ENCODE measurements around the gene CDKL5. TPM values are rescaled to one million over a fixed set of nuclear protein-coding genes. Genes with fewer than 3 reads are reported as not detected.

CDKL5 gene
- total and polyA plus RNA-seq, 4 donors = 1.1 to 28.7 (median 13.0) TPM

- Histone ChIP-seq H3K36me3 (ENCODE audit: control insufficient read depth in 1 of 2, insufficient read depth in 2 of 2, low read length in 1 of 2) (no peaks in the 10 kb centered on the region), H3K27ac (ENCODE audit: low read depth in 1 of 2, low read length in 2 of 2) (no peak overlapping the region), H3K4me1 (ENCODE audit: control insufficient read depth in 1 of 2, insufficient read depth in 2 of 2, low read length in 2 of 2) (no peaks in the 10 kb centered on the region), H3K9me3 (ENCODE audit: control insufficient read depth, low read length) (no peaks in the 10 kb centered on the region), H3K27me3 (ENCODE audit: control insufficient read depth in 1 of 2, insufficient read depth in 2 of 2, low read length in 1 of 2) (no peaks in the 10 kb centered on the region), H3K4me3 (ENCODE audit: low read length in 2 of 2) (no peak overlapping the region)
- intact Hi-C loops (cut with DNase I) = no loop called here
- no peak for ATAC-seq (ENCODE audit: low FRiP score)
- DNase-seq = no peak
- 2 to 17% methylated on average over 1 of the region's 1 CpG for WGBS, 2 donors
Observed at GRCh38 chrX:18691431-18691830, 266.0 kb downstream of the CDKL5 start.

GRCh38 chrX:18692541-18692940 is 267.1 kb downstream of the CDKL5 start:
- H3K27me3 ChIP-seq (ENCODE audit: control insufficient read depth in 1 of 2, insufficient read depth in 2 of 2, low read length in 1 of 2) = no peaks in the 10 kb centered on the region

GRCh38 chrX:18696653-18697052 is 271.2 kb downstream of the CDKL5 start:
- DNase-seq (no peak), ATAC-seq (ENCODE audit: low FRiP score) (no peak)
- no peak overlapping the region for H3K4me3 ChIP-seq (ENCODE audit: low read length in 2 of 2)
- no peaks in the 10 kb centered on the region for H3K27me3 ChIP-seq (ENCODE audit: control insufficient read depth in 1 of 2, insufficient read depth in 2 of 2, low read length in 1 of 2)
- H3K27ac ChIP-seq (ENCODE audit: low read depth in 1 of 2, low read length in 2 of 2) = no peak overlapping the region
- H3K4me1 ChIP-seq (ENCODE audit: control insufficient read depth in 1 of 2, insufficient read depth in 2 of 2, low read length in 2 of 2) = no peaks in the 10 kb centered on the region
- H3K9me3 ChIP-seq (ENCODE audit: control insufficient read depth, low read length) = no peaks in the 10 kb centered on the region
- intact Hi-C loops (cut with DNase I) = no loop called here
- 89 to 95% methylated on average over 3 of the region's 3 CpGs for WGBS, 2 donors
- H3K36me3 ChIP-seq (ENCODE audit: control insufficient read depth in 1 of 2, insufficient read depth in 2 of 2, low read length in 1 of 2) = no peaks in the 10 kb centered on the region

More at GRCh38 chrX:18692541-18692940, 267.1 kb downstream of the CDKL5 start:
- ATAC-seq (ENCODE audit: low FRiP score) (no peak), DNase-seq (no peak)
- Histone ChIP-seq H3K36me3 (ENCODE audit: control insufficient read depth in 1 of 2, insufficient read depth in 2 of 2, low read length in 1 of 2) (no peaks in the 10 kb centered on the region), H3K4me3 (ENCODE audit: low read length in 2 of 2) (no peak overlapping the region), H3K9me3 (ENCODE audit: control insufficient read depth, low read length) (no peaks in the 10 kb centered on the region), H3K4me1 (ENCODE audit: control insufficient read depth in 1 of 2, insufficient read depth in 2 of 2, low read length in 2 of 2) (no peaks in the 10 kb centered on the region), H3K27ac (ENCODE audit: low read depth in 1 of 2, low read length in 2 of 2) (no peak overlapping the region)
- WGBS, 2 donors = 93 to 95% methylated on average over 4 of the region's 4 CpGs
- intact Hi-C loops (cut with DNase I) = no loop called here

GRCh38 chrX:18698737-18699650 is 273.6 kb downstream of the CDKL5 start:
- Histone ChIP-seq H3K4me3 (ENCODE audit: low read length in 2 of 2) (no peak overlapping the region), H3K4me1 (ENCODE audit: control insufficient read depth in 1 of 2, insufficient read depth in 2 of 2, low read length in 2 of 2) (peaks cover 0 to 2% of the 10 kb centered on the region in 2 donors), H3K36me3 (ENCODE audit: control insufficient read depth in 1 of 2, insufficient read depth in 2 of 2, low read length in 1 of 2) (no peaks in the 10 kb centered on the region), H3K27me3 (ENCODE audit: control insufficient read depth in 1 of 2, insufficient read depth in 2 of 2, low read length in 1 of 2) (no peaks in the 10 kb centered on the region), H3K27ac (ENCODE audit: low read depth in 1 of 2, low read length in 2 of 2) (no peak overlapping the region), H3K9me3 (ENCODE audit: control insufficient read depth, low read length) (no peaks in the 10 kb centered on the region)
- DNase-seq = no peak
- ATAC-seq (ENCODE audit: low FRiP score) = no peak
- WGBS, 2 donors = 78 to 84% methylated on average over 12 of the region's 12 CpGs
- intact Hi-C loops (cut with DNase I) = no loop called here

- H3K9me3 ChIP-seq (ENCODE audit: control insufficient read depth, low read length) = no peaks in the 10 kb centered on the region
- ATAC-seq (ENCODE audit: low FRiP score) (no peak), DNase-seq (peak in 1 of 2 donors; percentile 54)
- no peaks in the 10 kb centered on the region for H3K27me3 ChIP-seq (ENCODE audit: control insufficient read depth in 1 of 2, insufficient read depth in 2 of 2, low read length in 1 of 2)
- H3K4me1 ChIP-seq (ENCODE audit: control insufficient read depth in 1 of 2, insufficient read depth in 2 of 2, low read length in 2 of 2) = peaks cover 0 to 2% of the 10 kb centered on the region in 2 donors
- H3K4me3 ChIP-seq (ENCODE audit: low read length in 2 of 2) = no peak overlapping the region
- intact Hi-C loops (cut with DNase I) = no loop called here
- H3K27ac ChIP-seq (ENCODE audit: low read depth in 1 of 2, low read length in 2 of 2) = no peak overlapping the region
- no peaks in the 10 kb centered on the region for H3K36me3 ChIP-seq (ENCODE audit: control insufficient read depth in 1 of 2, insufficient read depth in 2 of 2, low read length in 1 of 2)
- WGBS, 2 donors = 63 to 70% methylated on average over 5 of the region's 5 CpGs
Observed at GRCh38 chrX:18701621-18702361, 276.4 kb downstream of the CDKL5 start.

- WGBS, 2 donors = 43 to 55% methylated on average over 12 of the region's 12 CpGs
- Histone ChIP-seq H3K4me3 (ENCODE audit: low read length in 2 of 2) (no peak overlapping the region), H3K9me3 (ENCODE audit: control insufficient read depth, low read length) (no peaks in the 10 kb centered on the region), H3K36me3 (ENCODE audit: control insufficient read depth in 1 of 2, insufficient read depth in 2 of 2, low read length in 1 of 2) (no peaks in the 10 kb centered on the region), H3K27ac (ENCODE audit: low read depth in 1 of 2, low read length in 2 of 2) (no peak overlapping the region), H3K4me1 (ENCODE audit: control insufficient read depth in 1 of 2, insufficient read depth in 2 of 2, low read length in 2 of 2) (peaks cover 0 to 2% of the 10 kb centered on the region in 2 donors), H3K27me3 (ENCODE audit: control insufficient read depth in 1 of 2, insufficient read depth in 2 of 2, low read length in 1 of 2) (no peaks in the 10 kb centered on the region)
- intact Hi-C loops (cut with DNase I) = no loop called here
- no peak for ATAC-seq (ENCODE audit: low FRiP score)
- no peak for DNase-seq
Observed at GRCh38 chrX:18702362-18703195, 277.2 kb downstream of the CDKL5 start.

Other genes starting within 250 kb of the CDKL5 start
- not detected for gene BEND2, start 204.7 kb upstream of the CDKL5 start, total RNA-seq
- gene BEND2, start 204.7 kb upstream of the CDKL5 start, polyA plus RNA-seq = not detected
- gene SCML2, start 70.9 kb upstream of the CDKL5 start, total RNA-seq = 1 to 10 TPM; 1.5 to 2.2 TPM
- gene SCML2, start 70.9 kb upstream of the CDKL5 start, polyA plus RNA-seq = 1 to 10 TPM; 1.6 to 2.1 TPM
- not detected for gene RS1, start 246.5 kb downstream of the CDKL5 start, total RNA-seq
- gene RS1, start 246.5 kb downstream of the CDKL5 start, polyA plus RNA-seq = not detected